Measurements from ENCODE around the gene ASL.
"Not testable (repeated sequence)": the region's sequence is repeated elsewhere in the genome, so short reads cannot be mapped to it uniquely, and the experiment has no call there.

Gene ASL

GRCh38 chr7:66076462-66077329 lies 1.1 kb downstream of the ASL start:
- DNase-seq (ENCODE audit: low read depth in 2 of 2): no peak

- no peak for DNase-seq (ENCODE audit: low read depth in 2 of 2)
These were observed 2.4 kb downstream of the ASL start for GRCh38 chr7:66078067-66078466.

- no peak for DNase-seq (ENCODE audit: low read depth in 2 of 2)
These were observed 6.5 kb downstream of the ASL start for GRCh38 chr7:66082083-66082482.

GRCh38 chr7:66082886-66083415 lies 7.3 kb downstream of the ASL start:
- no peak for DNase-seq (ENCODE audit: low read depth in 2 of 2)

- DNase-seq (ENCODE audit: low read depth in 2 of 2): no peak
These were observed 8.1 kb downstream of the ASL start for GRCh38 chr7:66083677-66084076.

GRCh38 chr7:66088861-66089838 lies 13.5 kb downstream of the ASL start:
- DNase-seq (ENCODE audit: low read depth in 2 of 2): no peak

GRCh38 chr7:66092654-66093053 lies 17.0 kb downstream of the ASL start:
- DNase-seq (ENCODE audit: low read depth in 2 of 2): no peak

GRCh38 chr7:66095010-66095409 lies 19.4 kb downstream of the ASL start:
- no peak for DNase-seq (ENCODE audit: low read depth in 2 of 2)

- DNase-seq (ENCODE audit: low read depth in 2 of 2): no peak
These were observed 23.6 kb downstream of the ASL start for GRCh38 chr7:66099232-66099550.

GRCh38 chr7:66099551-66100407 lies 24.2 kb downstream of the ASL start:
- DNase-seq (ENCODE audit: low read depth in 2 of 2): peak in 1 of 2 donors; percentile 17

GRCh38 chr7:66100408-66101050 lies 24.9 kb downstream of the ASL start:
- DNase-seq (ENCODE audit: low read depth in 2 of 2): no peak

- DNase-seq (ENCODE audit: low read depth in 2 of 2): not testable (repeated sequence)
These were observed 26.5 kb downstream of the ASL start for GRCh38 chr7:66102168-66102567.

- not testable (repeated sequence) for DNase-seq (ENCODE audit: low read depth in 2 of 2)
These were observed 28.4 kb downstream of the ASL start for GRCh38 chr7:66103994-66104393.

GRCh38 chr7:66105263-66105748 lies 29.7 kb downstream of the ASL start:
- no peak for DNase-seq (ENCODE audit: low read depth in 2 of 2)

- DNase-seq (ENCODE audit: low read depth in 2 of 2): not testable (repeated sequence)
These were observed 32.8 kb downstream of the ASL start for GRCh38 chr7:66108410-66108809.

- DNase-seq (ENCODE audit: low read depth in 2 of 2): no peak
These were observed 35.2 kb downstream of the ASL start for GRCh38 chr7:66110856-66111255.

GRCh38 chr7:66114743-66115649 lies 39.4 kb downstream of the ASL start, which contains the start of gene CRCP:
TSS of gene CRCP (plus strand) at chr7:66114847. CDS start at chr7:66114963, 116 bp downstream.
- peak; percentile 59 to 75 for DNase-seq (ENCODE audit: low read depth in 2 of 2)

GRCh38 chr7:66116680-66117420 lies 41.2 kb downstream of the ASL start:
- DNase-seq (ENCODE audit: low read depth in 2 of 2): not testable (repeated sequence)

GRCh38 chr7:66118603-66119002 lies 43.0 kb downstream of the ASL start:
- no peak for DNase-seq (ENCODE audit: low read depth in 2 of 2)

All from stimulated activated CD4-positive, alpha-beta T cell treated with anti-CD3 and anti-CD28 coated beads, Interleukin-15, amount 100 ng/mL, for 48 hours (primary cell).